Measurements from ENCODE around the gene CYB561A3. TPM values are rescaled to one million over a fixed set of nuclear protein-coding genes. Genes with fewer than 3 reads are reported as not detected.

Gene CYB561A3
- total RNA-seq, 1 experiment from 2014 or later, result 21.7 TPM

GRCh38 chr11:61349916-61350315 lies 11.8 kb downstream of the CYB561A3 start:
- H3K4me3 Mint-ChIP-seq, result no peak overlapping the region
- no CpG with 5 or more reads among the region's 10 CpGs for WGBS (ENCODE audit: extremely low coverage, insufficient read length, low lambda C conversion rate)
- Histone ChIP-seq H2BK20ac (ENCODE audit: low read depth, low read length, poor library complexity, severe bottlenecking) (no peak overlapping the region), H2BK12ac (ENCODE audit: insufficient read length, low read depth, low read length) (no peak overlapping the region), H2BK15ac (ENCODE audit: low read depth, low read length) (no peak overlapping the region), H3K14ac (ENCODE audit: insufficient read depth, low read length) (no peak overlapping the region; the same call in 1 of the 2 replicates), H3K4me2 (ENCODE audit: insufficient read depth, insufficient read length, low read length) (no peak overlapping the region), H3K79me1 (ENCODE audit: insufficient read depth, low read depth, low read length, poor library complexity, severe bottlenecking) (no peaks in the 10 kb centered on the region), H3K27me3 (ENCODE audit: insufficient read depth, low read length) (no peaks in the 10 kb centered on the region), H3K4ac (ENCODE audit: low read depth, low read length) (no peak overlapping the region), H3K23me2 (ENCODE audit: insufficient read length, low read depth, low read length, poor library complexity, severe bottlenecking) (no peaks in the 10 kb centered on the region), H4K91ac (ENCODE audit: insufficient read length, low read depth, low read length) (no peak overlapping the region), H3K23ac (ENCODE audit: insufficient read length, low read depth, low read length) (no peak overlapping the region), H3K56ac (ENCODE audit: insufficient read length, low read depth, low read length) (no peak overlapping the region), H3K9me3 (ENCODE audit: control insufficient read depth, low read depth, low read length) (no peaks in the 10 kb centered on the region), H4K5ac (ENCODE audit: insufficient read length, low read depth, low read length) (no peak overlapping the region), H3K9ac (ENCODE audit: extremely low read depth, insufficient read length, low read length) (no peak overlapping the region), H2AK5ac (ENCODE audit: insufficient read length, low read length) (no peak overlapping the region), H2BK5ac (ENCODE audit: insufficient read length, low read length) (no peak overlapping the region), H2AFZ (ENCODE audit: low read length) (no peak overlapping the region), H4K20me1 (ENCODE audit: control insufficient read depth, insufficient read depth, insufficient read length) (no peaks in the 10 kb centered on the region), H3K4me1 (ENCODE audit: insufficient read depth, low read length) (no peaks in the 10 kb centered on the region), H3T11ph (ENCODE audit: low read length) (no peak overlapping the region), H3K79me2 (ENCODE audit: insufficient read depth, low read length) (no peaks in the 10 kb centered on the region), H3K27ac (ENCODE audit: insufficient read length, low read depth, low read length) (no peak overlapping the region), H2BK120ac (ENCODE audit: low read depth, low read length, poor library complexity, severe bottlenecking) (no peak overlapping the region), H4K8ac (replicated peaks; ENCODE audit: insufficient read length, low read depth, low read length) (no peak overlapping the region), H3K18ac (ENCODE audit: insufficient read length, low read depth, low read length) (no peak overlapping the region)
- peak overlapping the region in 1 of 3 experiments; percentile 60; a peak in 1 of 7 replicates for H3K27ac Mint-ChIP-seq
- H3K27me3 Mint-ChIP-seq (ENCODE audit: low read depth), result no peaks in the 10 kb centered on the region
- no peak for TF ChIP-seq CTCF (conservative IDR thresholded peaks at IDR 0.05)
- no peaks in the 10 kb centered on the region for H3K9me3 Mint-ChIP-seq
- H3K36me3 Mint-ChIP-seq (ENCODE audit: insufficient read depth in 1 of 3, low read depth in 3 of 3), result peaks cover 7 to 48% (median 32%) of the 10 kb centered on the region in 3 experiments
- DNase-seq, result no peak
- H3K4me1 Mint-ChIP-seq, result no peaks in the 10 kb centered on the region
